KMS-11 (cell line): ENCODE results near the gene TMEM231.
"Not testable (repeated sequence)": the region's sequence is repeated elsewhere in the genome, so short reads cannot be mapped to it uniquely, and the experiment has no call there.

ENCODE experiments used
- H2AFZ ChIP-seq: fragments of 200-600 bp; sonication (generic); 2 replicates; pipeline ENCODE4 v1.6.1; 2016; ENCODE audit warnings: antibody characterized with exemption, mixed run types, low read depth
- H3K27ac ChIP-seq: fragments of 200-600 bp; sonication (generic); 2 replicates; pipeline ENCODE4 v1.6.1; 2016; ENCODE audit warnings: mild to moderate bottlenecking, mixed run types
- H3K27me3 ChIP-seq: fragments of 200-600 bp; sonication (generic); 2 replicates; pipeline ENCODE4 v1.6.1; 2017; ENCODE audit warnings: mild to moderate bottlenecking, low read depth, mixed run types, moderate library complexity; ENCODE audit not compliant: insufficient read depth
- H3K36me3 ChIP-seq: fragments of 200-600 bp; sonication (generic); 2 replicates; pipeline ENCODE4 v1.6.1; 2017; ENCODE audit warnings: mild to moderate bottlenecking, mixed run types; ENCODE audit not compliant: insufficient read depth
- H3K4me1 ChIP-seq: fragments of 200-600 bp; sonication (generic); 2 replicates; pipeline ENCODE4 v1.6.1; 2016; ENCODE audit warnings: mild to moderate bottlenecking, low read depth, mixed run types; ENCODE audit not compliant: poor library complexity, severe bottlenecking
- H3K4me2 ChIP-seq: fragments of 200-600 bp; sonication (generic); 2 replicates; pipeline ENCODE4 v1.7.0; 2016; ENCODE audit warnings: mild to moderate bottlenecking, mixed run types
- H3K4me3 ChIP-seq: fragments of 200-600 bp; sonication (generic); IDR thresholded peaks from 2 replicates; pipeline ENCODE4 v1.6.1; 2017; ENCODE audit warnings: low read depth, low read length, mixed read lengths; ENCODE audit not compliant: insufficient read depth
- H3K79me2 ChIP-seq: fragments of 200-600 bp; sonication (generic); 2 replicates; pipeline ENCODE4 v1.6.1; 2016; ENCODE audit warnings: low read depth, mixed run types; ENCODE audit not compliant: insufficient read depth
- H3K9ac ChIP-seq: fragments of 200-600 bp; sonication (generic); 2 replicates; pipeline ENCODE4 v1.6.1; 2016; ENCODE audit warnings: mild to moderate bottlenecking, mixed run types
- H4K20me1 ChIP-seq: fragments of 200-600 bp; sonication (generic); 2 replicates; pipeline ENCODE4 v1.6.1; 2016; ENCODE audit warnings: mild to moderate bottlenecking, mixed run types; ENCODE audit not compliant: insufficient read depth
- TF ChIP-seq, protein P1 (sequence below): fragments of 200-600 bp; sonication (generic); conservative IDR thresholded peaks from 2 replicates; pipeline ENCODE4 v1.6.1; 2017; ENCODE audit warnings: low read depth, mild to moderate bottlenecking, antibody characterized with exemption, low read length, moderate library complexity, mixed read lengths

The TMEM231 gene

DNA sequence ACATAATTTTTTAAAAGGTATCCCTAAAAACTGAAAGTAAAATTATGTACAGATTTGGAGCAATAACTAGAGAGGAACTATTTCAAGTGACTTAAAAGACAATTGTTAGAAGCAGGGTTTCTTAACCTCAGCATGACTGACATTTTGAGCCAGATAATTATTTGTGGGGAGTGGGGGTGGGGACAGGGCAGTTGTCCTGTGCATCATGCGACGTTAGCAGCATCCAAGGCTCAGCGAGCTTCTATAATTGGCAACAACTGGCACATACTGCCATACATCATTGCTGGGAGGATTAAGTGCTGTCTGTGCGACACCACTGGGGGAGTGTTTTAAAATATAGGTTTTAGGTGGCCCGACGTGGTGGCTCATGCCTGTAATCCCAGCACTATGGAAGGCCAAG is 37.3 kb upstream of the TMEM231 start:
- no peak overlapping the region for H3K9ac ChIP-seq
- TF ChIP-seq, protein P1, sequence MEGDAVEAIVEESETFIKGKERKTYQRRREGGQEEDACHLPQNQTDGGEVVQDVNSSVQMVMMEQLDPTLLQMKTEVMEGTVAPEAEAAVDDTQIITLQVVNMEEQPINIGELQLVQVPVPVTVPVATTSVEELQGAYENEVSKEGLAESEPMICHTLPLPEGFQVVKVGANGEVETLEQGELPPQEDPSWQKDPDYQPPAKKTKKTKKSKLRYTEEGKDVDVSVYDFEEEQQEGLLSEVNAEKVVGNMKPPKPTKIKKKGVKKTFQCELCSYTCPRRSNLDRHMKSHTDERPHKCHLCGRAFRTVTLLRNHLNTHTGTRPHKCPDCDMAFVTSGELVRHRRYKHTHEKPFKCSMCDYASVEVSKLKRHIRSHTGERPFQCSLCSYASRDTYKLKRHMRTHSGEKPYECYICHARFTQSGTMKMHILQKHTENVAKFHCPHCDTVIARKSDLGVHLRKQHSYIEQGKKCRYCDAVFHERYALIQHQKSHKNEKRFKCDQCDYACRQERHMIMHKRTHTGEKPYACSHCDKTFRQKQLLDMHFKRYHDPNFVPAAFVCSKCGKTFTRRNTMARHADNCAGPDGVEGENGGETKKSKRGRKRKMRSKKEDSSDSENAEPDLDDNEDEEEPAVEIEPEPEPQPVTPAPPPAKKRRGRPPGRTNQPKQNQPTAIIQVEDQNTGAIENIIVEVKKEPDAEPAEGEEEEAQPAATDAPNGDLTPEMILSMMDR = no peak
- H3K4me2 ChIP-seq = no peak overlapping the region
- no peak overlapping the region for H3K4me3 ChIP-seq
- H4K20me1 ChIP-seq = no peaks in the 10 kb centered on the region
- H2AFZ ChIP-seq = no peak overlapping the region
- no peak overlapping the region for H3K27ac ChIP-seq
- no peaks in the 10 kb centered on the region for H3K36me3 ChIP-seq
- no peaks in the 10 kb centered on the region for H3K79me2 ChIP-seq
- no peaks in the 10 kb centered on the region for H3K27me3 ChIP-seq
- no peaks in the 10 kb centered on the region for H3K4me1 ChIP-seq

DNA sequence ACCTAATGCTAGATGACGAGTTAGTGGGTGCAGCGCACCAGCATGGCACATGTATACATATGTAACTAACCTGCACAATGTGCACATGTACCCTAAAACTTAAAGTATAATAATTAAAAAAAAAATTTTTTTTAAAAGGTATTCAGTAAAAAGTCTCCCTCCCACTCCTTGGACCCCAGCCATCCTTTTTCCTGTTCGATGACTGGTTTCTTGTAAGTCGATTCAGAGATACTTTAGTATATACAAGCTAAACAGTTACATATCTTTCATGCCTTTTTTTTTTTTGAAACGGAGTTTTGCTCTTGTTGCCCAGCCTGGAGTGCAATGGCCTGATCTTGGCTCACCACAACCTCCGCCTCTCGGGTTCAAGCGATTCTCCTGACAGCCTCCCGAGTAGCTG is 35.9 kb upstream of the TMEM231 start:
- not testable (repeated sequence) for H3K27me3 ChIP-seq, H3K4me1 ChIP-seq, H3K79me2 ChIP-seq, H3K9ac ChIP-seq, H3K27ac ChIP-seq, H2AFZ ChIP-seq, H4K20me1 ChIP-seq, H3K36me3 ChIP-seq, H3K4me3 ChIP-seq, H3K4me2 ChIP-seq

DNA sequence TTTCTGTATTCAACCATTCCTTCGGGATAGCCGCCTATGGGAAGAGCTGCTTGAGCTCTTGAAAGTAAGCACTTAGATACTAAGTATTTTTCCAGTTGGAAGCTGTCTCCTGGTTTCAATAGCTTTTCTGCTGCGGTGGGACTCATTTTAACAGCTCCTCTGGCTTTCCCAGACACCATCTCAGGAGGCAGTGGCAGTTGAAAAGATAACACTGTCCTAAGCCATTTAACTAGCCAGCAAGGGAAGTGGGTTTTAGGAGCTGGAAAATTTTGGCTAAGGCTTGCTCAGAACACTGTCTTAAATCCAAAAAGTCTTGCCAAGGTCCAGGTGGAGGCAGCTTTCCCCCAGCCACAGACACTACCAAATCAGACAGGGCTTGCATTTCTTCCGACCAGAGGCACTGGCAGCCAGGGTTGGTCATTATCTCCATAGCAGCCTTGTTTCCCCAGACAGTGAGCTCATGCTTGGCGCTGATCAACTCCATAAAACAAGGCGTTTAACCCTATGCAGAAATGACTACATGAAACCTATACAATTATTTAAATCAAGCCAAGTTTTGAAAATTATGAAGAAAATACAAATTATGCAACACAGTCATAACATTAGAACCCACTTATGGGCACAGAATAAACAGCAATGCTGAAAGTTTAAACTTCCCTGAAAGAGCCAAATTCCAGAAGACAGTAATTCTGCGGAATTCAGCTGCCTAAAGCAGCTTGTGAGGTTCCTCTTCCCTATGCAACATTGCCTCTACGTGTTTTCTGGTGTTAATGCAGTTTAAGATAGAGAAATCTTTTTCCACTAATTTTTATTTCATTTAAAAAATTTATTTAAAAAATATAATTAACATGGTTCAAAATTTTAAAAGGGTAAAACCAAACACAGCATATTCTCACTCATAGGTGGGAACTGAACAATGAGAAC is 35.1 kb upstream of the TMEM231 start:
- H3K4me3 ChIP-seq = no peak overlapping the region
- no peaks in the 10 kb centered on the region for H3K36me3 ChIP-seq
- H3K79me2 ChIP-seq = no peaks in the 10 kb centered on the region
- H3K4me1 ChIP-seq = no peaks in the 10 kb centered on the region
- no peak overlapping the region for H3K4me2 ChIP-seq
- no peak overlapping the region for H3K9ac ChIP-seq
- no peak overlapping the region for H2AFZ ChIP-seq
- H4K20me1 ChIP-seq = no peaks in the 10 kb centered on the region
- no peak overlapping the region for H3K27ac ChIP-seq
- TF ChIP-seq, protein P1 = no peak
- no peaks in the 10 kb centered on the region for H3K27me3 ChIP-seq

GRCh38 chr16:75589306-75589705 is 33.3 kb upstream of the TMEM231 start:
- TF ChIP-seq, protein P1 = no peak
- Histone ChIP-seq H3K27me3 (no peaks in the 10 kb centered on the region), H3K4me2 (no peak overlapping the region), H2AFZ (no peak overlapping the region), H3K79me2 (no peaks in the 10 kb centered on the region), H4K20me1 (no peaks in the 10 kb centered on the region), H3K4me1 (no peaks in the 10 kb centered on the region), H3K36me3 (no peaks in the 10 kb centered on the region), H3K4me3 (no peak overlapping the region), H3K27ac (no peak overlapping the region), H3K9ac (no peak overlapping the region)

DNA sequence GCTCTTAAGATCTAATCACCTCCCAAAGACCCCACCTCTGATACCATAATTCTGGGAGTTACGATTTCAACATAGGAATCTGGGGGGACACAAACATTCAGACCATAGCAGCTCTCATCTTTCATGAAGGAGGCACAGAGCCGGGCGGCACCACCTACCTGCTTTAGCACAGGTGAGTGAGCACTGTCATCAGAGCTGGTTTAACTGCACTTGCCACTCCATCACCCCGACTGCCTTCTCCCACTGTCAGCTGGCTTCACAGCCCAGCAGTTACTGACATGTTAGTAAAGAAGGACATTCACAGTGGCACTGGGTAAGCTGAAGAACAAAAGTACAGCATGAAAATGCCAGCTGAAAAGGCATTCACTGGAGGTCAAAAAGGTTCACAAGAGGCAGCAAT is 32.7 kb upstream of the TMEM231 start:
- Histone ChIP-seq H3K36me3 (no peaks in the 10 kb centered on the region), H3K4me2 (no peak overlapping the region), H3K27ac (no peak overlapping the region), H3K4me1 (no peaks in the 10 kb centered on the region), H4K20me1 (no peaks in the 10 kb centered on the region), H3K4me3 (no peak overlapping the region), H3K27me3 (no peaks in the 10 kb centered on the region), H3K79me2 (no peaks in the 10 kb centered on the region), H2AFZ (no peak overlapping the region), H3K9ac (no peak overlapping the region)
- TF ChIP-seq, protein P1 = no peak
